ENCODE results near the gene FXYD7.

The FXYD7 gene

GRCh38 chr19:35110974-35111373, 32.1 kb upstream of the FXYD7 start:
- DNase-seq (ENCODE audit: low read depth) = no peak

GRCh38 chr19:35112995-35113688, 29.9 kb upstream of the FXYD7 start:
- DNase-seq (ENCODE audit: low read depth) = no peak

- DNase-seq (ENCODE audit: low read depth) = peak; percentile 60
Measured at GRCh38 chr19:35114353-35115176, 28.5 kb upstream of the FXYD7 start.

- no peak for DNase-seq (ENCODE audit: low read depth)
Measured at GRCh38 chr19:35115177-35115951, 27.7 kb upstream of the FXYD7 start, which contains the start of gene FXYD3. Gene FXYD3, plus strand, starts transcription at chr19:35115823. Its CDS starts 3,554 bp downstream, at chr19:35119377.

GRCh38 chr19:35116072-35116801, 26.8 kb upstream of the FXYD7 start:
- DNase-seq (ENCODE audit: low read depth) = no peak

- DNase-seq (ENCODE audit: low read depth) = no peak
Measured at GRCh38 chr19:35117116-35117515, 25.9 kb upstream of the FXYD7 start.

- no peak for DNase-seq (ENCODE audit: low read depth)
Measured at GRCh38 chr19:35117799-35118198, 25.3 kb upstream of the FXYD7 start.

- DNase-seq (ENCODE audit: low read depth) = no peak
Measured at GRCh38 chr19:35118268-35119020, 24.6 kb upstream of the FXYD7 start.

GRCh38 chr19:35119091-35119490, 24.0 kb upstream of the FXYD7 start:
- DNase-seq (ENCODE audit: low read depth) = peak; percentile 41

- DNase-seq (ENCODE audit: low read depth) = no peak
Measured at GRCh38 chr19:35119578-35120155, 23.4 kb upstream of the FXYD7 start.

- DNase-seq (ENCODE audit: low read depth) = no peak
Measured at GRCh38 chr19:35120492-35120891, 22.6 kb upstream of the FXYD7 start.

GRCh38 chr19:35120898-35121297, 22.2 kb upstream of the FXYD7 start:
- no peak for DNase-seq (ENCODE audit: low read depth)

- DNase-seq (ENCODE audit: low read depth) = no peak
Measured at GRCh38 chr19:35122687-35123551, 20.1 kb upstream of the FXYD7 start.

- DNase-seq (ENCODE audit: low read depth) = no peak
Measured at GRCh38 chr19:35123573-35123972, 19.5 kb upstream of the FXYD7 start.

GRCh38 chr19:35124098-35125060, 18.7 kb upstream of the FXYD7 start:
- no peak for DNase-seq (ENCODE audit: low read depth)

GRCh38 chr19:35125270-35125717, 17.8 kb upstream of the FXYD7 start:
- DNase-seq (ENCODE audit: low read depth) = no peak

- DNase-seq (ENCODE audit: low read depth) = no peak
Measured at GRCh38 chr19:35125749-35126623, 17.1 kb upstream of the FXYD7 start.

GRCh38 chr19:35126624-35126959, 16.5 kb upstream of the FXYD7 start:
- no peak for DNase-seq (ENCODE audit: low read depth)
